Measurements from ENCODE around the gene SLC4A4. TPM values are rescaled to one million over a fixed set of nuclear protein-coding genes. Genes with fewer than 3 reads are reported as not detected.

The SLC4A4 gene
- total RNA-seq, 2 donors from 2014 or later, result 3.1 to 6.3 TPM

- Mint-ChIP-seq H3K27ac (no peak overlapping the region), H3K27me3 (no peaks in the 10 kb centered on the region), H3K4me1 (ENCODE audit: low read depth in 2 of 2) (no peaks in the 10 kb centered on the region), H3K36me3 (peaks cover 4% of the 10 kb centered on the region), H3K9me3 (no peaks in the 10 kb centered on the region), H3K4me3 (no peak overlapping the region)
- no peak for ATAC-seq
- no peak for DNase-seq (ENCODE audit: low spot score)
Measured at GRCh38 chr4:71559957-71560571, 221.2 kb downstream of the SLC4A4 start.

- Mint-ChIP-seq H3K27ac (no peak overlapping the region), H3K4me1 (ENCODE audit: low read depth in 2 of 2) (no peaks in the 10 kb centered on the region), H3K36me3 (peaks cover 4% of the 10 kb centered on the region), H3K4me3 (no peak overlapping the region), H3K27me3 (no peaks in the 10 kb centered on the region), H3K9me3 (no peaks in the 10 kb centered on the region)
- no peak for DNase-seq (ENCODE audit: low spot score)
- no peak for ATAC-seq
Measured at GRCh38 chr4:71564775-71565174, 226.0 kb downstream of the SLC4A4 start.

GRCh38 chr4:71566856-71567255 is 228.0 kb downstream of the SLC4A4 start:
- Mint-ChIP-seq H3K4me3 (no peak overlapping the region), H3K9me3 (no peaks in the 10 kb centered on the region), H3K27me3 (no peaks in the 10 kb centered on the region), H3K27ac (no peak overlapping the region), H3K36me3 (peaks cover 4% of the 10 kb centered on the region), H3K4me1 (ENCODE audit: low read depth in 2 of 2) (no peaks in the 10 kb centered on the region)
- DNase-seq (ENCODE audit: low spot score) (no peak), ATAC-seq (no peak)

GRCh38 chr4:71568131-71568530 is 229.3 kb downstream of the SLC4A4 start:
- H3K36me3 Mint-ChIP-seq, result peaks cover 4% of the 10 kb centered on the region
- H3K9me3 Mint-ChIP-seq, result no peaks in the 10 kb centered on the region
- no peak overlapping the region for H3K4me3 Mint-ChIP-seq
- no peaks in the 10 kb centered on the region for H3K27me3 Mint-ChIP-seq
- H3K27ac Mint-ChIP-seq, result no peak overlapping the region
- ATAC-seq (no peak), DNase-seq (ENCODE audit: low spot score) (no peak)
- H3K4me1 Mint-ChIP-seq (ENCODE audit: low read depth in 2 of 2), result no peaks in the 10 kb centered on the region

- Mint-ChIP-seq H3K9me3 (peaks cover 3% of the 10 kb centered on the region), H3K4me3 (no peak overlapping the region), H3K36me3 (peaks cover 6% of the 10 kb centered on the region), H3K4me1 (ENCODE audit: low read depth in 2 of 2) (no peaks in the 10 kb centered on the region), H3K27ac (no peak overlapping the region), H3K27me3 (no peaks in the 10 kb centered on the region)
- DNase-seq (ENCODE audit: low spot score), result no peak
- no peak for ATAC-seq
Measured at GRCh38 chr4:71570492-71570891, 231.7 kb downstream of the SLC4A4 start.

- DNase-seq (ENCODE audit: low spot score) (no peak), ATAC-seq (no peak)
- H3K27ac Mint-ChIP-seq, result no peak overlapping the region
- H3K4me3 Mint-ChIP-seq, result no peak overlapping the region
- H3K27me3 Mint-ChIP-seq, result no peaks in the 10 kb centered on the region
- peaks cover 3% of the 10 kb centered on the region for H3K9me3 Mint-ChIP-seq
- H3K36me3 Mint-ChIP-seq, result peaks cover 9% of the 10 kb centered on the region
- no peaks in the 10 kb centered on the region for H3K4me1 Mint-ChIP-seq (ENCODE audit: low read depth in 2 of 2)
Measured at GRCh38 chr4:71571346-71571745, 232.5 kb downstream of the SLC4A4 start.

- Mint-ChIP-seq H3K36me3 (no peaks in the 10 kb centered on the region), H3K27ac (no peak overlapping the region)
Measured at GRCh38 chr4:71583971-71584370, 245.2 kb downstream of the SLC4A4 start.

GRCh38 chr4:71584585-71584984 is 245.8 kb downstream of the SLC4A4 start:
- H3K36me3 Mint-ChIP-seq, result no peaks in the 10 kb centered on the region
- H3K4me3 Mint-ChIP-seq, result no peak overlapping the region
- H3K27ac Mint-ChIP-seq, result no peak overlapping the region
- peaks cover 3% of the 10 kb centered on the region for H3K9me3 Mint-ChIP-seq
- no peak for ATAC-seq
- no peak for DNase-seq (ENCODE audit: low spot score)
- H3K27me3 Mint-ChIP-seq, result no peaks in the 10 kb centered on the region
- no peaks in the 10 kb centered on the region for H3K4me1 Mint-ChIP-seq (ENCODE audit: low read depth in 2 of 2)

More at GRCh38 chr4:71583971-71584370, 245.2 kb downstream of the SLC4A4 start:
- H3K9me3 Mint-ChIP-seq, result peaks cover 3% of the 10 kb centered on the region
- ATAC-seq (no peak), DNase-seq (ENCODE audit: low spot score) (no peak)
- no peaks in the 10 kb centered on the region for H3K4me1 Mint-ChIP-seq (ENCODE audit: low read depth in 2 of 2)
- H3K27me3 Mint-ChIP-seq, result no peaks in the 10 kb centered on the region
- no peak overlapping the region for H3K4me3 Mint-ChIP-seq

GRCh38 chr4:71586087-71586763 is 247.4 kb downstream of the SLC4A4 start:
- Mint-ChIP-seq H3K9me3 (peaks cover 3% of the 10 kb centered on the region), H3K27ac (no peak overlapping the region), H3K4me3 (no peak overlapping the region), H3K36me3 (peaks cover 4% of the 10 kb centered on the region), H3K27me3 (no peaks in the 10 kb centered on the region), H3K4me1 (ENCODE audit: low read depth in 2 of 2) (no peaks in the 10 kb centered on the region)
- DNase-seq (ENCODE audit: low spot score) (no peak), ATAC-seq (no peak)

GRCh38 chr4:71587995-71588394 is 249.2 kb downstream of the SLC4A4 start:
- Mint-ChIP-seq H3K27me3 (no peaks in the 10 kb centered on the region), H3K4me3 (no peak overlapping the region), H3K9me3 (peaks cover 3% of the 10 kb centered on the region), H3K4me1 (ENCODE audit: low read depth in 2 of 2) (no peaks in the 10 kb centered on the region), H3K27ac (no peak overlapping the region), H3K36me3 (peaks cover 4% of the 10 kb centered on the region)
- no peak for DNase-seq (ENCODE audit: low spot score)
- no peak for ATAC-seq

- Mint-ChIP-seq H3K27ac (no peak overlapping the region), H3K9me3 (no peaks in the 10 kb centered on the region), H3K4me1 (ENCODE audit: low read depth in 2 of 2) (peaks cover 0 to 4% of the 10 kb centered on the region in 2 donors), H3K27me3 (peaks cover 0 to under 1% of the 10 kb centered on the region in 2 donors), H3K36me3 (peaks cover 4% of the 10 kb centered on the region), H3K4me3 (no peak overlapping the region)
- no peak for ATAC-seq
- DNase-seq (ENCODE audit: low spot score), result no peak
Measured at GRCh38 chr4:71592793-71593192, 254.0 kb downstream of the SLC4A4 start.

- DNase-seq (ENCODE audit: low spot score), result no peak
- H3K27ac Mint-ChIP-seq, result no peak overlapping the region
- H3K9me3 Mint-ChIP-seq, result no peaks in the 10 kb centered on the region
- H3K4me3 Mint-ChIP-seq, result no peak overlapping the region
- peaks cover 7% of the 10 kb centered on the region for H3K36me3 Mint-ChIP-seq
- no peak for ATAC-seq
- H3K27me3 Mint-ChIP-seq, result peaks cover 0 to 6% of the 10 kb centered on the region in 2 donors
- peaks cover 0 to 4% of the 10 kb centered on the region in 2 donors for H3K4me1 Mint-ChIP-seq (ENCODE audit: low read depth in 2 of 2)
Measured at GRCh38 chr4:71593311-71593710, 254.5 kb downstream of the SLC4A4 start.

- Mint-ChIP-seq H3K4me3 (no peak overlapping the region), H3K27ac (no peak overlapping the region), H3K36me3 (peaks cover 5% of the 10 kb centered on the region), H3K4me1 (ENCODE audit: low read depth in 2 of 2) (peaks cover 0 to 4% of the 10 kb centered on the region in 2 donors), H3K9me3 (no peaks in the 10 kb centered on the region), H3K27me3 (peaks cover 0 to 8% of the 10 kb centered on the region in 2 donors)
- ATAC-seq (no peak), DNase-seq (ENCODE audit: low spot score) (no peak)
Measured at GRCh38 chr4:71595576-71596108, 256.8 kb downstream of the SLC4A4 start.

- Mint-ChIP-seq H3K4me1 (ENCODE audit: low read depth in 2 of 2) (no peaks in the 10 kb centered on the region), H3K27ac (no peak overlapping the region), H3K9me3 (no peaks in the 10 kb centered on the region), H3K36me3 (peaks cover 5% of the 10 kb centered on the region), H3K27me3 (peaks cover 0 to 8% of the 10 kb centered on the region in 2 donors), H3K4me3 (no peak overlapping the region)
- no peak for DNase-seq (ENCODE audit: low spot score)
- ATAC-seq, result no peak
Measured at GRCh38 chr4:71599578-71599977, 260.8 kb downstream of the SLC4A4 start.
